Measurements from ENCODE around the gene CUL1. TPM values are rescaled to one million over a fixed set of nuclear protein-coding genes. Genes with fewer than 3 reads are reported as not detected.

Gene CUL1
- total and polyA plus RNA-seq, 5 donors from 2014 or later: 41.4 to 56.9 (median 47.7) TPM

GRCh38 chr7:148684289-148684830 is 14.3 kb upstream of the CUL1 start:
- Histone ChIP-seq H3K36me3 (ENCODE audit: control insufficient read depth, insufficient read depth, low read length) (no peaks in the 10 kb centered on the region), H3K9me3 (ENCODE audit: control insufficient read depth in 2 of 2, low read length in 2 of 2) (peaks cover 0 to 4% of the 10 kb centered on the region in 2 experiments), H3K27ac (ENCODE audit: insufficient read depth, low read length, poor library complexity, severe bottlenecking) (no peak overlapping the region), H3K4me1 (ENCODE audit: control insufficient read depth, insufficient read depth, low read length, poor library complexity, severe bottlenecking) (no peaks in the 10 kb centered on the region), H3K27me3 (ENCODE audit: control insufficient read depth, insufficient read depth, low read length) (peaks cover 2% of the 10 kb centered on the region), H3K4me3 (ENCODE audit: low read depth, low read length) (no peak overlapping the region)
- H3K9me3 Mint-ChIP-seq: peaks cover 0 to 5% (median 2%) of the 10 kb centered on the region in 7 donors
- H3K4me1 Mint-ChIP-seq: peaks cover 0 to 4% (median 2%) of the 10 kb centered on the region in 4 donors
- no peak for ATAC-seq (ENCODE audit: low read depth in 2 of 2)
- no peaks in the 10 kb centered on the region for H3K36me3 Mint-ChIP-seq
- no peak overlapping the region for H3K27ac Mint-ChIP-seq
- H3K27me3 Mint-ChIP-seq: peaks cover 21% of the 10 kb centered on the region
- no peak for DNase-seq
- no peak overlapping the region for H3K4me3 Mint-ChIP-seq

- Histone ChIP-seq H3K4me1 (ENCODE audit: control insufficient read depth, insufficient read depth, low read length, poor library complexity, severe bottlenecking) (no peaks in the 10 kb centered on the region), H3K36me3 (ENCODE audit: control insufficient read depth, insufficient read depth, low read length) (no peaks in the 10 kb centered on the region), H3K27ac (ENCODE audit: insufficient read depth, low read length, poor library complexity, severe bottlenecking) (no peak overlapping the region), H3K27me3 (ENCODE audit: control insufficient read depth, insufficient read depth, low read length) (peaks cover 2% of the 10 kb centered on the region), H3K4me3 (ENCODE audit: low read depth, low read length) (no peak overlapping the region), H3K9me3 (ENCODE audit: control insufficient read depth in 2 of 2, low read length in 2 of 2) (peaks cover 0 to 4% of the 10 kb centered on the region in 2 experiments)
- H3K9me3 Mint-ChIP-seq: peaks cover 0 to 3% (median 0%) of the 10 kb centered on the region in 7 donors
- H3K27me3 Mint-ChIP-seq: peaks cover 10% of the 10 kb centered on the region
- ATAC-seq (ENCODE audit: low read depth in 2 of 2): no peak
- peaks cover 0 to 4% (median 2%) of the 10 kb centered on the region in 4 donors for H3K4me1 Mint-ChIP-seq
- no peak overlapping the region for H3K4me3 Mint-ChIP-seq
- no peak for DNase-seq
- H3K27ac Mint-ChIP-seq: no peak overlapping the region
- no peaks in the 10 kb centered on the region for H3K36me3 Mint-ChIP-seq
Measured at GRCh38 chr7:148686312-148686937, 12.3 kb upstream of the CUL1 start.

- H3K27ac ChIP-seq (ENCODE audit: insufficient read depth, low read length, poor library complexity, severe bottlenecking): no peak overlapping the region
- Mint-ChIP-seq H3K9me3 (no peaks in the 10 kb centered on the region), H3K36me3 (no peaks in the 10 kb centered on the region), H3K4me3 (no peak overlapping the region), H3K4me1 (peaks cover 0 to 4% (median 2%) of the 10 kb centered on the region in 4 donors), H3K27ac (no peak overlapping the region), H3K27me3 (peaks cover 10% of the 10 kb centered on the region)
- DNase-seq (no peak), ATAC-seq (ENCODE audit: low read depth in 2 of 2) (no peak)
- H3K27me3 ChIP-seq (ENCODE audit: control insufficient read depth, insufficient read depth, low read length): no peaks in the 10 kb centered on the region
- H3K4me3 ChIP-seq (ENCODE audit: low read depth, low read length): no peak overlapping the region
- no peaks in the 10 kb centered on the region for H3K4me1 ChIP-seq (ENCODE audit: control insufficient read depth, insufficient read depth, low read length, poor library complexity, severe bottlenecking)
- no peaks in the 10 kb centered on the region for H3K9me3 ChIP-seq (ENCODE audit: control insufficient read depth in 2 of 2, low read length in 2 of 2)
- no peaks in the 10 kb centered on the region for H3K36me3 ChIP-seq (ENCODE audit: control insufficient read depth, insufficient read depth, low read length)
Measured at GRCh38 chr7:148687555-148687954, 11.1 kb upstream of the CUL1 start.

- no peaks in the 10 kb centered on the region for H3K36me3 Mint-ChIP-seq
- H3K36me3 ChIP-seq (ENCODE audit: control insufficient read depth, insufficient read depth, low read length): no peaks in the 10 kb centered on the region
- no peaks in the 10 kb centered on the region for H3K4me1 ChIP-seq (ENCODE audit: control insufficient read depth, insufficient read depth, low read length, poor library complexity, severe bottlenecking)
- no peak for DNase-seq
- no peak overlapping the region for H3K27ac ChIP-seq (ENCODE audit: insufficient read depth, low read length, poor library complexity, severe bottlenecking)
- H3K27ac Mint-ChIP-seq: no peak overlapping the region
- H3K9me3 ChIP-seq (ENCODE audit: control insufficient read depth in 2 of 2, low read length in 2 of 2): no peaks in the 10 kb centered on the region
- peaks cover 0 to 4% (median 2%) of the 10 kb centered on the region in 4 donors for H3K4me1 Mint-ChIP-seq
- H3K9me3 Mint-ChIP-seq: no peaks in the 10 kb centered on the region
- ATAC-seq (ENCODE audit: low read depth in 2 of 2): no peak
- no peak overlapping the region for H3K4me3 ChIP-seq (ENCODE audit: low read depth, low read length)
- H3K27me3 ChIP-seq (ENCODE audit: control insufficient read depth, insufficient read depth, low read length): no peaks in the 10 kb centered on the region
- H3K4me3 Mint-ChIP-seq: no peak overlapping the region
- peaks cover 10% of the 10 kb centered on the region for H3K27me3 Mint-ChIP-seq
Measured at GRCh38 chr7:148688526-148688925, 10.2 kb upstream of the CUL1 start.

GRCh38 chr7:148693651-148694050 is 5.1 kb upstream of the CUL1 start:
- H3K27me3 Mint-ChIP-seq: peaks cover 8% of the 10 kb centered on the region
- H3K4me1 Mint-ChIP-seq: peaks cover 13 to 23% (median 16%) of the 10 kb centered on the region in 4 donors
- no peaks in the 10 kb centered on the region for H3K36me3 ChIP-seq (ENCODE audit: control insufficient read depth, insufficient read depth, low read length)
- ATAC-seq (ENCODE audit: low read depth in 2 of 2) (no peak), DNase-seq (no peak)
- peaks cover 10% of the 10 kb centered on the region for H3K4me1 ChIP-seq (ENCODE audit: control insufficient read depth, insufficient read depth, low read length, poor library complexity, severe bottlenecking)
- H3K27ac ChIP-seq (ENCODE audit: insufficient read depth, low read length, poor library complexity, severe bottlenecking): no peak overlapping the region
- no peaks in the 10 kb centered on the region for H3K36me3 Mint-ChIP-seq
- no peak overlapping the region for H3K4me3 ChIP-seq (ENCODE audit: low read depth, low read length)
- no peaks in the 10 kb centered on the region for H3K27me3 ChIP-seq (ENCODE audit: control insufficient read depth, insufficient read depth, low read length)
- peak overlapping the region in 1 of 3 donors; percentile 28 for H3K27ac Mint-ChIP-seq
- H3K9me3 ChIP-seq (ENCODE audit: control insufficient read depth in 2 of 2, low read length in 2 of 2): no peaks in the 10 kb centered on the region
- peak overlapping the region in 2 of 4 donors; percentile 27 to 87 for H3K4me3 Mint-ChIP-seq
- peaks cover 0 to 2% (median 0%) of the 10 kb centered on the region in 7 donors for H3K9me3 Mint-ChIP-seq

GRCh38 chr7:148694631-148695030 is 4.1 kb upstream of the CUL1 start:
- Histone ChIP-seq H3K4me3 (ENCODE audit: low read depth, low read length) (no peak overlapping the region), H3K36me3 (ENCODE audit: control insufficient read depth, insufficient read depth, low read length) (no peaks in the 10 kb centered on the region), H3K9me3 (ENCODE audit: control insufficient read depth in 2 of 2, low read length in 2 of 2) (no peaks in the 10 kb centered on the region), H3K27ac (ENCODE audit: insufficient read depth, low read length, poor library complexity, severe bottlenecking) (no peak overlapping the region), H3K4me1 (ENCODE audit: control insufficient read depth, insufficient read depth, low read length, poor library complexity, severe bottlenecking) (peaks cover 10% of the 10 kb centered on the region), H3K27me3 (ENCODE audit: control insufficient read depth, insufficient read depth, low read length) (no peaks in the 10 kb centered on the region)
- peaks cover 5% of the 10 kb centered on the region for H3K27me3 Mint-ChIP-seq
- ATAC-seq (ENCODE audit: low read depth in 2 of 2) (no peak), DNase-seq (no peak)
- H3K4me3 Mint-ChIP-seq: no peak overlapping the region
- H3K36me3 Mint-ChIP-seq: no peaks in the 10 kb centered on the region
- H3K27ac Mint-ChIP-seq: no peak overlapping the region
- H3K4me1 Mint-ChIP-seq: peaks cover 13 to 23% (median 16%) of the 10 kb centered on the region in 4 donors
- H3K9me3 Mint-ChIP-seq: peaks cover 0 to 2% (median 0%) of the 10 kb centered on the region in 7 donors

GRCh38 chr7:148695953-148696352 is 2.8 kb upstream of the CUL1 start:
- no peak overlapping the region for H3K4me3 ChIP-seq (ENCODE audit: low read depth, low read length)
- peaks cover 5% of the 10 kb centered on the region for H3K27me3 Mint-ChIP-seq
- peaks cover 0 to 2% (median 0%) of the 10 kb centered on the region in 7 donors for H3K9me3 Mint-ChIP-seq
- peaks cover 25 to 36% (median 27%) of the 10 kb centered on the region in 4 donors for H3K4me1 Mint-ChIP-seq
- H3K4me3 Mint-ChIP-seq: peak overlapping the region in 3 of 4 donors; percentile 9 to 88 (median 44)
- H3K27me3 ChIP-seq (ENCODE audit: control insufficient read depth, insufficient read depth, low read length): no peaks in the 10 kb centered on the region
- no peaks in the 10 kb centered on the region for H3K9me3 ChIP-seq (ENCODE audit: control insufficient read depth in 2 of 2, low read length in 2 of 2)
- H3K27ac Mint-ChIP-seq: peak overlapping the region in 1 of 3 donors; percentile 78
- no peak for ATAC-seq (ENCODE audit: low read depth in 2 of 2)
- no peak overlapping the region for H3K27ac ChIP-seq (ENCODE audit: insufficient read depth, low read length, poor library complexity, severe bottlenecking)
- peaks cover 23% of the 10 kb centered on the region for H3K4me1 ChIP-seq (ENCODE audit: control insufficient read depth, insufficient read depth, low read length, poor library complexity, severe bottlenecking)
- no peaks in the 10 kb centered on the region for H3K36me3 Mint-ChIP-seq
- no peak for DNase-seq
- H3K36me3 ChIP-seq (ENCODE audit: control insufficient read depth, insufficient read depth, low read length): no peaks in the 10 kb centered on the region

- Mint-ChIP-seq H3K27ac (peak overlapping the region; percentile 10 to 49 (median 30)), H3K4me1 (peaks cover 26 to 44% (median 35%) of the 10 kb centered on the region in 4 donors), H3K9me3 (peaks cover 0 to 2% (median 0%) of the 10 kb centered on the region in 7 donors), H3K4me3 (peak overlapping the region; percentile 88 to 90 (median 89)), H3K36me3 (no peaks in the 10 kb centered on the region), H3K27me3 (peaks cover 5% of the 10 kb centered on the region)
- Histone ChIP-seq H3K27ac (ENCODE audit: insufficient read depth, low read length, poor library complexity, severe bottlenecking) (no peak overlapping the region), H3K4me1 (ENCODE audit: control insufficient read depth, insufficient read depth, low read length, poor library complexity, severe bottlenecking) (peaks cover 32% of the 10 kb centered on the region), H3K9me3 (ENCODE audit: control insufficient read depth in 2 of 2, low read length in 2 of 2) (no peaks in the 10 kb centered on the region), H3K4me3 (ENCODE audit: low read depth, low read length) (no peak overlapping the region), H3K27me3 (ENCODE audit: control insufficient read depth, insufficient read depth, low read length) (no peaks in the 10 kb centered on the region), H3K36me3 (ENCODE audit: control insufficient read depth, insufficient read depth, low read length) (no peaks in the 10 kb centered on the region)
- ATAC-seq (ENCODE audit: low read depth in 2 of 2): no peak
- no peak for DNase-seq
Measured at GRCh38 chr7:148696787-148697186, 1.9 kb upstream of the CUL1 start.

All from CD4-positive, CD25-positive, alpha-beta regulatory T cell (primary cell).